Keratinocyte (primary cell): ENCODE data around the gene NEDD1.

Experiments used
- EZH2 ChIP-seq: IDR thresholded peaks from one replicate; pipeline ENCODE4 v1.6.1; 2012; ENCODE audit warnings: inconsistent platforms, mild to moderate bottlenecking, low read length, moderate library complexity
- TF ChIP-seq, protein P1 (sequence below), 3 experiments: IDR thresholded peaks in 1 of 3; conservative IDR thresholded peaks in 1 of 3; optimal IDR thresholded peaks in 1 of 3; 2 replicates in 2 of 3; 3 replicates in 1 of 3; pipeline versions ENCODE3 to v1.5.1; 2011; ENCODE audit warnings: low read length in 3 of 3, mild to moderate bottlenecking in 3 of 3, moderate library complexity in 2 of 3, control low read depth in 1 of 3, inconsistent platforms in 1 of 3; ENCODE audit not compliant: insufficient read depth in 2 of 3; ENCODE audit errors: extremely low read depth in 1 of 3

- TF ChIP-seq EZH2 = no peak
- TF ChIP-seq, protein P1, sequence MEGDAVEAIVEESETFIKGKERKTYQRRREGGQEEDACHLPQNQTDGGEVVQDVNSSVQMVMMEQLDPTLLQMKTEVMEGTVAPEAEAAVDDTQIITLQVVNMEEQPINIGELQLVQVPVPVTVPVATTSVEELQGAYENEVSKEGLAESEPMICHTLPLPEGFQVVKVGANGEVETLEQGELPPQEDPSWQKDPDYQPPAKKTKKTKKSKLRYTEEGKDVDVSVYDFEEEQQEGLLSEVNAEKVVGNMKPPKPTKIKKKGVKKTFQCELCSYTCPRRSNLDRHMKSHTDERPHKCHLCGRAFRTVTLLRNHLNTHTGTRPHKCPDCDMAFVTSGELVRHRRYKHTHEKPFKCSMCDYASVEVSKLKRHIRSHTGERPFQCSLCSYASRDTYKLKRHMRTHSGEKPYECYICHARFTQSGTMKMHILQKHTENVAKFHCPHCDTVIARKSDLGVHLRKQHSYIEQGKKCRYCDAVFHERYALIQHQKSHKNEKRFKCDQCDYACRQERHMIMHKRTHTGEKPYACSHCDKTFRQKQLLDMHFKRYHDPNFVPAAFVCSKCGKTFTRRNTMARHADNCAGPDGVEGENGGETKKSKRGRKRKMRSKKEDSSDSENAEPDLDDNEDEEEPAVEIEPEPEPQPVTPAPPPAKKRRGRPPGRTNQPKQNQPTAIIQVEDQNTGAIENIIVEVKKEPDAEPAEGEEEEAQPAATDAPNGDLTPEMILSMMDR (optimal IDR thresholded peaks at IDR 0.05 in 1 of 3, IDR thresholded peaks at IDR 0.05 in 1 of 3, conservative IDR thresholded peaks at IDR 0.05 in 1 of 3; ENCODE audit: extremely low read depth in 1 of 3, insufficient read depth in 2 of 3, low read length in 3 of 3) = no peak
These were observed 32.8 kb upstream of the NEDD1 start for GRCh38 chr12:96874211-96874610.
